ENCODE results near the gene CPT1A.

DNA sequence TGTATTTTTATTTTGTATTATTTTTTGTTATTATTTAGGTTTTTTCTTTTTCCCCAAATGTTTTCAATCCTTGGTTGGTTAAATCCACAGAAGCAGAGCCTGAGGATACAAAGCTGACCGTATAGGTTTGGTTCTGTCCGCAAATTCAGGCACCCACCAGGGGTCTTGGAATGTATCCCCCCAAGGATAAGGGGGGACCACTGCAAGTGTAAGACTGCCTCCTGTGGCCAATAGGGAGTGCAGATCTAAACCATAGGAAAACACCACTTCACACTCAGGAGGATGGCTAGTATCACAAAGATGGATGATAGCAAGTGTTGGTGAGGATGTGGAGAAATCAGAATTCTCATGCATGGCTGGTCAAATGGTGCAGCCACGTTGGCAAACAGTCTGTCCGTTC is 20.0 kb downstream of the CPT1A start:
- TF ChIP-seq POLR2AphosphoS5 (IDR thresholded peaks at IDR 0.05; ENCODE audit: low read depth, low read length) = no peak
- no peak for TF ChIP-seq TAF1 (IDR thresholded peaks at IDR 0.05; ENCODE audit: borderline replicate concordance, low read depth, low read length)
